ENCODE data around the gene ALG14.

DNA sequence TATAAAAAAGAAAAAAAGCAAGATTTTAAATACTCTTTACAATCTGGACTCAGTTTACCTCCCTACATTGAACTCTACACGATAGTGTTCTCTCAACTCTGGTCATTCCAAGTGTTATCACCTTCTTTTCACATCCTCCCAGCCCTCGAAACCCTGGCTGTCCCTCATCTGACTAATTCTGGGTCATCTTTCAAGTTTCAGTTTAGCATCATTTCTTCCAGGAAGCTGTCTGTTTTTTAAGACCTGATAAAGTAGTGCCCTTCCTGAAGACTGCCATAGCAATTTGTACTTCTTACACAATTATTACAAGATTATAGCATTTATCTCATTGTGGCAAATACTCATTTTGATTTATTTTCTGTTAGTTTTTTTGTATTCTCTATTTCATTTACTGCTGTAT, 1.2 kb downstream of the ALG14 start:
- TF ChIP-seq, protein P1, sequence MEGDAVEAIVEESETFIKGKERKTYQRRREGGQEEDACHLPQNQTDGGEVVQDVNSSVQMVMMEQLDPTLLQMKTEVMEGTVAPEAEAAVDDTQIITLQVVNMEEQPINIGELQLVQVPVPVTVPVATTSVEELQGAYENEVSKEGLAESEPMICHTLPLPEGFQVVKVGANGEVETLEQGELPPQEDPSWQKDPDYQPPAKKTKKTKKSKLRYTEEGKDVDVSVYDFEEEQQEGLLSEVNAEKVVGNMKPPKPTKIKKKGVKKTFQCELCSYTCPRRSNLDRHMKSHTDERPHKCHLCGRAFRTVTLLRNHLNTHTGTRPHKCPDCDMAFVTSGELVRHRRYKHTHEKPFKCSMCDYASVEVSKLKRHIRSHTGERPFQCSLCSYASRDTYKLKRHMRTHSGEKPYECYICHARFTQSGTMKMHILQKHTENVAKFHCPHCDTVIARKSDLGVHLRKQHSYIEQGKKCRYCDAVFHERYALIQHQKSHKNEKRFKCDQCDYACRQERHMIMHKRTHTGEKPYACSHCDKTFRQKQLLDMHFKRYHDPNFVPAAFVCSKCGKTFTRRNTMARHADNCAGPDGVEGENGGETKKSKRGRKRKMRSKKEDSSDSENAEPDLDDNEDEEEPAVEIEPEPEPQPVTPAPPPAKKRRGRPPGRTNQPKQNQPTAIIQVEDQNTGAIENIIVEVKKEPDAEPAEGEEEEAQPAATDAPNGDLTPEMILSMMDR (conservative IDR thresholded peaks at IDR 0.05), result no peak
- no peak for TF ChIP-seq ZFX (IDR thresholded peaks at IDR 0.05)
